Loucy (cell line): ENCODE data around the gene TMEM190.

Experiments
- H2AFZ ChIP-seq: fragments of 200-600 bp; sonication (generic); 2 replicates; pipeline ENCODE4 v1.6.0; 2016; ENCODE audit warnings: antibody characterized with exemption, mild to moderate bottlenecking, low read length, moderate library complexity
- H3F3A ChIP-seq: fragments of 200-600 bp; 2 replicates; pipeline ENCODE4 v1.6.0; 2016; ENCODE audit warnings: antibody characterized with exemption, low read depth, mild to moderate bottlenecking
- H3K27me3 ChIP-seq: fragments of 200-600 bp; sonication (generic); 2 replicates; pipeline ENCODE4 v1.6.1; 2014; ENCODE audit warnings: low read length, mild to moderate bottlenecking; ENCODE audit not compliant: insufficient read depth, poor library complexity, severe bottlenecking
- H3K36me3 ChIP-seq: fragments of 200-600 bp; sonication (generic); 2 replicates; pipeline ENCODE4 v1.6.1; 2016; ENCODE audit warnings: low read length; ENCODE audit not compliant: insufficient read depth
- H3K4me1 ChIP-seq: fragments of 200-600 bp; sonication (generic); 2 replicates; pipeline ENCODE4 v1.5.1; 2014; ENCODE audit warnings: low read length, mild to moderate bottlenecking; ENCODE audit not compliant: insufficient read depth, poor library complexity, severe bottlenecking
- H3K4me2 ChIP-seq: fragments of 200-600 bp; sonication (generic); 2 replicates; pipeline ENCODE4 v1.6.0; 2014; ENCODE audit warnings: antibody characterized with exemption, low read length, low read depth, mild to moderate bottlenecking; ENCODE audit not compliant: poor library complexity, severe bottlenecking
- H3K4me3 ChIP-seq: fragments of 200-600 bp; sonication (generic); 2 replicates; pipeline ENCODE4 v1.5.1; 2014; ENCODE audit warnings: low read length, mild to moderate bottlenecking, mixed read lengths; ENCODE audit not compliant: poor library complexity, severe bottlenecking
- H3K79me2 ChIP-seq: fragments of 200-600 bp; sonication (generic); 2 replicates; pipeline ENCODE4 v1.6.1; 2014; ENCODE audit warnings: low read length; ENCODE audit not compliant: insufficient read depth
- H3K9ac ChIP-seq: fragments of 200-600 bp; sonication (generic); 2 replicates; pipeline ENCODE4 v1.6.0; 2014; ENCODE audit warnings: mild to moderate bottlenecking, low read depth, low read length, moderate library complexity; ENCODE audit not compliant: poor library complexity, severe bottlenecking
- H3K9me2 ChIP-seq: fragments of 200-600 bp; sonication (generic); replicated peaks from 2 replicates; pipeline ENCODE4 v1.6.1; 2016; ENCODE audit warnings: low read depth, low read length, mixed read lengths
- H3K9me3 ChIP-seq: fragments of 200-600 bp; sonication (generic); 2 replicates; pipeline ENCODE4 v1.6.1; 2014; ENCODE audit warnings: mild to moderate bottlenecking, antibody characterized with exemption, low read length, low read depth; ENCODE audit not compliant: insufficient read depth
- H4K20me1 ChIP-seq: fragments of 200-600 bp; sonication (generic); 2 replicates; pipeline ENCODE4 v1.6.0; 2014; ENCODE audit warnings: antibody characterized with exemption, low read length, mild to moderate bottlenecking; ENCODE audit not compliant: insufficient read depth, poor library complexity, severe bottlenecking
- CTCF ChIP-seq: fragments of 200-600 bp; sonication (generic); conservative IDR thresholded peaks from 2 replicates; pipeline ENCODE4 v1.5.1; 2014; ENCODE audit warnings: mild to moderate bottlenecking, antibody characterized with exemption, low read length
- EZH2phosphoT487 ChIP-seq: fragments of 200-600 bp; IDR thresholded peaks from 2 replicates; pipeline ENCODE4 v1.6.1; 2018; ENCODE audit warnings: antibody characterized with exemption, mild to moderate bottlenecking, moderate library complexity, borderline replicate concordance

TMEM190 gene

DNA sequence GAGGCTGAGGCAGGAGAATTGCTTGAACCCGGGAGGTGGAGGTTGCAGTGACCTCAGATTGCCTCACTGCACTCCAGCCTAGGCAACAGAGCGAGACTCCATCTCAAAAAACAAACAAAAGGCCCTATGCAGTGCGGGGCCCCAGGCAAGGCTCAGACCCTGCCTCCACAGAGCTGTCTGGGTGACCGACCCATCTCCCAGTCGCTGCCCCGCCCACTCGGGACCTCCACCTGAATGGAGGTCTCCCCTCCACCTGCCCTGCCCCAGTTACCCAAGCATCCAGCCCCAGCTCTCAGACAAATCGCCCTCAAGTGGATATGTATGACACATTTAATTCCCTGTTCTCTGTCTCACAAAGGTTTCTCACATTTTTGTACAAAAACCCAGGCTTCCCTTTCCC is 11.4 kb upstream of the TMEM190 start:
- Histone ChIP-seq H3F3A (no peaks in the 10 kb centered on the region), H3K79me2 (no peaks in the 10 kb centered on the region), H3K27me3 (no peaks in the 10 kb centered on the region), H3K9me2 (no peaks in the 10 kb centered on the region), H3K36me3 (no peaks in the 10 kb centered on the region), H4K20me1 (no peaks in the 10 kb centered on the region), H3K9me3 (no peaks in the 10 kb centered on the region), H2AFZ (no peak overlapping the region), H3K4me3 (no peak overlapping the region), H3K4me2 (no peak overlapping the region), H3K4me1 (no peaks in the 10 kb centered on the region), H3K9ac (no peak overlapping the region)
- no peak for TF ChIP-seq CTCF
- TF ChIP-seq EZH2phosphoT487, result no peak

- H2AFZ ChIP-seq, result no peak overlapping the region
- no peaks in the 10 kb centered on the region for H4K20me1 ChIP-seq
- H3K36me3 ChIP-seq, result no peaks in the 10 kb centered on the region
- H3K27me3 ChIP-seq, result no peaks in the 10 kb centered on the region
- no peaks in the 10 kb centered on the region for H3K4me1 ChIP-seq
- H3K9ac ChIP-seq, result no peak overlapping the region
- no peak for TF ChIP-seq EZH2phosphoT487
- no peak for TF ChIP-seq CTCF
- no peaks in the 10 kb centered on the region for H3F3A ChIP-seq
- no peaks in the 10 kb centered on the region for H3K9me3 ChIP-seq
- H3K4me2 ChIP-seq, result no peak overlapping the region
- no peak overlapping the region for H3K4me3 ChIP-seq
- no peaks in the 10 kb centered on the region for H3K9me2 ChIP-seq
- no peaks in the 10 kb centered on the region for H3K79me2 ChIP-seq
Observed at GRCh38 chr19:55365964-55366363, 10.7 kb upstream of the TMEM190 start.

DNA sequence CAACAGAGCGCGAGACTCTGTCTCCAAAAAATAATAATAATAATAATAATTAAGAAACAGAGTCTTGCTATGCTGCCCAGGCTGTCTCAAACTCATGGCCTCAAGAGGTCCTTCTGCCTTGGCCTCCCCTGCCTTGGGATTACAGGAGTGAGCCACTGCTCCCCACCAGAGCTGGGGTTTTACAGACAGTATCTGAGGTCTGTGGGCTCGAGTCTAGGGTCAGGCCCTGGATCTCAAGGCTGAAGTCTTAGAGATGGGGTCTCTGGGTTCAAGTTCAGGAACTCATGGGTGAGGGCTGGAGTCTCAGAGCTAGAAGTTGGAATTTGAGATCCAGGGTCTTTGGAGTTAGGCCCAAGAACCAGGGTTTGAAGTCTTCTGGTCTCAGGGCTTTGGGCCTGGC is 9.8 kb upstream of the TMEM190 start:
- no peak overlapping the region for H3K9ac ChIP-seq
- no peaks in the 10 kb centered on the region for H3K36me3 ChIP-seq
- no peaks in the 10 kb centered on the region for H3F3A ChIP-seq
- no peaks in the 10 kb centered on the region for H3K79me2 ChIP-seq
- H2AFZ ChIP-seq, result no peak overlapping the region
- TF ChIP-seq EZH2phosphoT487 (no peak), CTCF (no peak)
- H3K9me3 ChIP-seq, result no peaks in the 10 kb centered on the region
- H3K27me3 ChIP-seq, result no peaks in the 10 kb centered on the region
- H3K4me3 ChIP-seq, result no peak overlapping the region
- no peaks in the 10 kb centered on the region for H4K20me1 ChIP-seq
- H3K4me1 ChIP-seq, result no peaks in the 10 kb centered on the region
- no peak overlapping the region for H3K4me2 ChIP-seq
- no peaks in the 10 kb centered on the region for H3K9me2 ChIP-seq
